Ovary (tissue), 3 donors: ENCODE measurements around the gene MSH3.

ENCODE experiments used
- CTCF ChIP-seq, 3 donors: fragments of 450-650 bp in 2 of 3; fragments of 200-600 bp in 1 of 3; IDR thresholded peaks; one replicate each; pipeline versions ENCODE4 v1.5.1 to v1.8.0; 2016 to 2022; ENCODE audit warnings: antibody characterized with exemption in 3 of 3, mild to moderate bottlenecking in 1 of 3
- POLR2A ChIP-seq: fragments of 450-650 bp; IDR thresholded peaks from one replicate; pipeline ENCODE4 v1.6.1; 2017; ENCODE audit warnings: antibody characterized with exemption, mild to moderate bottlenecking, moderate library complexity
- donor health status: DM: no; HTN: no; CAD: no.

- no peak for TF ChIP-seq CTCF (IDR thresholded peaks at IDR 0.05)
- TF ChIP-seq POLR2A = no peak
These were observed 258.0 kb downstream of the MSH3 start for GRCh38 chr5:80912479-80912878.
